GM12878 (cell line): ENCODE results near the gene HSPB6. TPM values are rescaled to one million over a fixed set of nuclear protein-coding genes. Genes with fewer than 3 reads are reported as not detected.

Source experiments
- BHLHE40 ChIP-seq, 2 experiments: fragments of 450-650 bp in 1 of 2; IDR thresholded peaks; 2 replicates each; pipeline ENCODE4 v1.6.1; 2011 to 2017; ENCODE audit warnings: low read depth in 2 of 2, borderline replicate concordance in 1 of 2, improper control_type of control experiment in 1 of 2, low read length in 1 of 2, mild to moderate bottlenecking in 1 of 2
- CBX3 ChIP-seq: fragments of 200-600 bp; sonication (generic); IDR thresholded peaks from 2 replicates; pipeline ENCODE4 v1.6.1; 2016; ENCODE audit warnings: low read depth, borderline replicate concordance
- CEBPB ChIP-seq, 2 experiments: fragments of 150-350 bp in 1 of 2; IDR thresholded peaks; 2 replicates each; pipeline ENCODE4 v1.6.1; 2012 to 2014; ENCODE audit warnings: low read depth in 2 of 2, low read length in 2 of 2, borderline replicate concordance in 1 of 2, inconsistent platforms in 1 of 2
- E2F4 ChIP-seq: IDR thresholded peaks from 2 replicates; pipeline ENCODE4 v1.6.1; 2012; ENCODE audit warnings: low read depth, low read length, improper control_type of control experiment
- E4F1 ChIP-seq: fragments of 450-650 bp; IDR thresholded peaks from 2 replicates; pipeline ENCODE4 v1.6.1; 2018; ENCODE audit warnings: borderline replicate concordance, mild to moderate bottlenecking; ENCODE audit not compliant: partially characterized antibody
- EGR1 ChIP-seq, 2 experiments: IDR thresholded peaks; 1 replicate in 1 of 2; 2 replicates in 1 of 2; pipeline ENCODE4 v1.6.1; 2011 to 2012; ENCODE audit warnings: low read depth in 2 of 2, low read length in 2 of 2, borderline replicate concordance in 1 of 2, mild to moderate bottlenecking in 1 of 2, moderate library complexity in 1 of 2
- ETV6 ChIP-seq, 2 experiments: fragments of 450-650 bp in 1 of 2; IDR thresholded peaks in 1 of 2; conservative IDR thresholded peaks in 1 of 2; 2 replicates each; pipeline ENCODE4 v1.6.1; 2014; ENCODE audit warnings: antibody characterized with exemption in 1 of 2, borderline replicate concordance in 1 of 2, low read depth in 1 of 2, mild to moderate bottlenecking in 1 of 2, moderate library complexity in 1 of 2
- IRF3 ChIP-seq: fragments of 450-650 bp; IDR thresholded peaks from 2 replicates; pipeline ENCODE4 v1.6.1; 2014; ENCODE audit warnings: mild to moderate bottlenecking
- KLF5 ChIP-seq: fragments of 450-650 bp; IDR thresholded peaks from 2 replicates; pipeline ENCODE4 v1.6.1; 2014; ENCODE audit warnings: mild to moderate bottlenecking; ENCODE audit not compliant: partially characterized antibody
- POU2F2 ChIP-seq: IDR thresholded peaks from 3 replicates; pipeline ENCODE4 v1.6.1; 2011; ENCODE audit warnings: low read depth, mild to moderate bottlenecking, low read length, borderline replicate concordance
- RAD21 ChIP-seq: IDR thresholded peaks from 2 replicates; pipeline ENCODE4 v1.6.1; 2011; ENCODE audit warnings: mild to moderate bottlenecking, low read depth, low read length, moderate library complexity; ENCODE audit not compliant: insufficient read depth
- RELB ChIP-seq: fragments of 450-650 bp; IDR thresholded peaks from 2 replicates; pipeline ENCODE4 v1.6.1; 2017; ENCODE audit warnings: low read depth, mild to moderate bottlenecking, moderate library complexity
- RFX5 ChIP-seq: IDR thresholded peaks from 2 replicates; pipeline ENCODE4 v1.6.1; 2011; ENCODE audit warnings: low read depth, low read length, improper control_type of control experiment
- ZBED1 ChIP-seq: IDR thresholded peaks from 2 replicates; pipeline ENCODE4 v1.6.1; 2016; ENCODE audit warnings: borderline replicate concordance
- ZBTB11 ChIP-seq: fragments of 450-650 bp; formaldehyde crosslinking; IDR thresholded peaks from 2 replicates; pipeline ENCODE4 v1.5.0; 2022; ENCODE audit warnings: mild to moderate bottlenecking, missing genetic modification characterization
- polyA plus RNA-seq, 11 experiments: library from polyadenylated mRNA; depleted of rRNA in 4 of 11; unstranded in 6 of 11; stranded (reverse) in 5 of 11; fragments of >200 nt; fragmentation: Nextera tagmentation in 4 of 11; fragmentation: Illumina TruSeq in 1 of 11; extraction: Ambion mirVana in 4 of 11; extraction: Trizol in 1 of 11; gene quantifications; 1 replicate in 1 of 11; 2 replicates in 10 of 11; pipeline versions ENCODE4 v1.2.1 to v1.2.3, GENCODE V29; 2011 to 2016; ENCODE audit warnings: inconsistent platforms in 2 of 11, missing spikeins in 2 of 11, low read depth in 1 of 11
- total RNA-seq, 4 experiments: library from RNA; depleted of rRNA in 3 of 4; stranded (reverse); fragments of >200 nt in 3 of 4; fragmentation: Illumina TruSeq in 1 of 4; extraction: Trizol in 1 of 4; gene quantifications; 2 replicates each; pipeline versions ENCODE4 v1.2.1 to v1.2.3, GENCODE V29; 2013 to 2021

The HSPB6 gene
- total and polyA plus RNA-seq, 10 of the 15 experiments (the other 5 are each of a cell fraction or from before 2014, with no cell fraction given), result 0.09 to 1.6 (median 0.36) TPM; not detected in 4

- TF ChIP-seq ZBTB11 (no peak), EGR1 (IDR thresholded peaks at IDR 0.05; ENCODE audit: borderline replicate concordance in 1 of 2, low read depth in 2 of 2, low read length in 2 of 2) (peak in 1 of 2 experiments; percentile 87; a peak in 1 of 3 replicates), ZBED1 (no peak), RAD21 (no peak), IRF3 (peak; percentile 99), E2F4 (peak; percentile 62; the same call in 1 of the 2 replicates), RFX5 (no peak), POU2F2 (0 out of 3 replicates have a peak, but pooled peaks have one; percentile 17), E4F1 (no peak), CBX3 (no peak), BHLHE40 (IDR thresholded peaks at IDR 0.05; ENCODE audit: borderline replicate concordance in 1 of 2, low read depth in 2 of 2, low read length in 1 of 2) (peak; percentile 3 to 15; a peak in 1 of 4 replicates), ETV6 (conservative IDR thresholded peaks at IDR 0.05 in 1 of 2, IDR thresholded peaks at IDR 0.05 in 1 of 2; ENCODE audit: borderline replicate concordance in 1 of 2, low read depth in 1 of 2) (no peak), RELB (0 out of 2 replicates have a peak, but pooled peaks have one; percentile 48), CEBPB (IDR thresholded peaks at IDR 0.05; ENCODE audit: borderline replicate concordance in 1 of 2, low read depth in 2 of 2, low read length in 2 of 2) (no peak), KLF5 (peak; percentile 86)
These were observed 1.1 kb upstream of the HSPB6 start, which contains the start of gene PROSER3 (continued) for GRCh38 chr19:35757749-35758608.
